Tibial artery (tissue), 4 donors: ENCODE data around the gene MYL3.

Source experiments
- DNase-seq, 2 donors: peaks; one replicate each; pipeline ENCODE4 v3.0.0-alpha.2; 2019
- H3K27ac ChIP-seq, 2 donors: fragments of 200-600 bp; sonication (generic) in 1 of 2; 1 replicate in 1 of 2; 2 replicates in 1 of 2; pipeline ENCODE4 v1.5.1; 2018 to 2019; ENCODE audit warnings: mild to moderate bottlenecking in 1 of 2
- H3K27me3 ChIP-seq, 2 donors: fragments of 200-600 bp; sonication (generic) in 1 of 2; one replicate each; pipeline versions ENCODE4 v1.5.1 to v1.6.0; 2016 to 2019
- H3K36me3 ChIP-seq, 3 donors: fragments of 200-600 bp; sonication (generic) in 2 of 3; one replicate each; pipeline ENCODE4 v1.5.1; 2016 to 2019; ENCODE audit warnings: mild to moderate bottlenecking in 2 of 3
- H3K4me1 ChIP-seq, 4 donors: fragments of 200-600 bp; sonication (generic) in 2 of 4; 1 replicate in 3 of 4; 2 replicates in 1 of 4; pipeline ENCODE4 v1.5.1; 2016 to 2019
- H3K4me3 ChIP-seq, 2 donors: fragments of 200-600 bp; sonication (generic) in 1 of 2; 1 replicate in 1 of 2; 2 replicates in 1 of 2; pipeline ENCODE4 v1.5.1; 2018 to 2019; ENCODE audit warnings: mild to moderate bottlenecking in 2 of 2
- H3K9me3 ChIP-seq, 3 donors: fragments of 200-600 bp; sonication (generic) in 1 of 3; one replicate each; pipeline ENCODE4 v1.5.1; 2016 to 2019
- intact Hi-C: fragments of 100-400 bp; cut with DNase I; formaldehyde crosslinking; loops from one replicate; pipeline ENCODE4 v1.15.0; 2023; ENCODE audit warnings: low total_unique reads
- TF ChIP-seq, protein P1 (sequence below), 2 experiments: fragments of 200-600 bp in 1 of 2; fragments of 450-650 bp in 1 of 2; IDR thresholded peaks; one replicate each; pipeline ENCODE4 v1.5.1; 2017 to 2019; ENCODE audit warnings: antibody characterized with exemption in 2 of 2, mild to moderate bottlenecking in 1 of 2, moderate library complexity in 1 of 2

The MYL3 gene

GRCh38 chr3:46876313-46877300 is 13.4 kb upstream of the MYL3 start:
- TF ChIP-seq, protein P1, sequence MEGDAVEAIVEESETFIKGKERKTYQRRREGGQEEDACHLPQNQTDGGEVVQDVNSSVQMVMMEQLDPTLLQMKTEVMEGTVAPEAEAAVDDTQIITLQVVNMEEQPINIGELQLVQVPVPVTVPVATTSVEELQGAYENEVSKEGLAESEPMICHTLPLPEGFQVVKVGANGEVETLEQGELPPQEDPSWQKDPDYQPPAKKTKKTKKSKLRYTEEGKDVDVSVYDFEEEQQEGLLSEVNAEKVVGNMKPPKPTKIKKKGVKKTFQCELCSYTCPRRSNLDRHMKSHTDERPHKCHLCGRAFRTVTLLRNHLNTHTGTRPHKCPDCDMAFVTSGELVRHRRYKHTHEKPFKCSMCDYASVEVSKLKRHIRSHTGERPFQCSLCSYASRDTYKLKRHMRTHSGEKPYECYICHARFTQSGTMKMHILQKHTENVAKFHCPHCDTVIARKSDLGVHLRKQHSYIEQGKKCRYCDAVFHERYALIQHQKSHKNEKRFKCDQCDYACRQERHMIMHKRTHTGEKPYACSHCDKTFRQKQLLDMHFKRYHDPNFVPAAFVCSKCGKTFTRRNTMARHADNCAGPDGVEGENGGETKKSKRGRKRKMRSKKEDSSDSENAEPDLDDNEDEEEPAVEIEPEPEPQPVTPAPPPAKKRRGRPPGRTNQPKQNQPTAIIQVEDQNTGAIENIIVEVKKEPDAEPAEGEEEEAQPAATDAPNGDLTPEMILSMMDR (IDR thresholded peaks at IDR 0.05) = no peak
- Histone ChIP-seq H3K4me3 (no peak overlapping the region), H3K27ac (peak overlapping the region; percentile 77 to 81), H3K36me3 (no peaks in the 10 kb centered on the region), H3K4me1 (peaks cover 0 to 56% (median 39%) of the 10 kb centered on the region in 4 donors), H3K27me3 (no peaks in the 10 kb centered on the region), H3K9me3 (no peaks in the 10 kb centered on the region)
- intact Hi-C loops = no loop called here
- no peak for DNase-seq

DNA sequence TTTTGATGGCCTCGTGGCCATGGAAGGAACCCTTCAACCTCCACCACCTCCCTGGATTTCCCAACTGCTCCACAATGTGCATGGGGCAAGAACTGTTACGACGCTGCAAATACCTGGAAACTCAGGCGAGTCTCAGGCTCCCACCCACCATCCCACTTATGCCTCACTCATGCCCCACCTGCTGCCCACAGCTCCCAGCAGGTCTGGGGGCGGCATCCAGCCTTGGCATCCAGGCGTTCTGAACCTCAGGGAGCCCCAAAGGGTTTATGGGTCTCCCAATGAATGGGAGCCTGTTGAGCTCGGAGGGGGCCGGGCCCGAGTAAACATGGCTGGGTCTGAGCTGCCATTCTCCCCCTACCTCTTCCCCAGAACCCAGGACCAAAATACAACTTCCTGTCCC is 12.3 kb upstream of the MYL3 start:
- intact Hi-C loops = no loop called here
- TF ChIP-seq, protein P1 (IDR thresholded peaks at IDR 0.05) = no peak
- Histone ChIP-seq H3K9me3 (no peaks in the 10 kb centered on the region), H3K27ac (peak overlapping the region; percentile 77 to 81), H3K4me1 (peaks cover 0 to 59% (median 43%) of the 10 kb centered on the region in 4 donors), H3K4me3 (no peak overlapping the region), H3K36me3 (no peaks in the 10 kb centered on the region), H3K27me3 (no peaks in the 10 kb centered on the region)
- DNase-seq = no peak

DNA sequence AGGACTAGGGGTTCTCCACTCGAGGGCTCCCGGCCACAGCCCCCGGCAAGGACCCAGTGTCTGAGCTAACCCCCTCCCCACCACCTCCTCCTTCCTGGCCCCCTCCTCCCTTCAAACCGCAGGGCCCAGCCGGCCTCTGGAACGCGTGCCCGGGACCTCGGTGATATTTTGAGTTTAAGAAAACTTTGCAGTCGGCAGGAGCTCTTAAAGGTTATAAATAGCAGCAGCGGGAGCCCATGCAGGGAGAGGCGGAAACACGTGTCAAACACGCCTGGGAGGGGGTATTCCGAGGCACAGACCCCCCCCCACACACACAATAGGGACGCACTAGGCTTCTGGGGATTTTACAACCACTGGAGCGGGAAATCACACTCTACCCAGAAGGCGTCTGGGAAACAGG is 11.2 kb upstream of the MYL3 start:
- intact Hi-C loops = no loop called here
- H3K4me3 ChIP-seq = no peak overlapping the region
- DNase-seq = peak in 1 of 2 donors; percentile 85
- TF ChIP-seq, protein P1 (IDR thresholded peaks at IDR 0.05) = no peak
- H3K27me3 ChIP-seq = no peaks in the 10 kb centered on the region
- H3K4me1 ChIP-seq = peaks cover 0 to 70% (median 50%) of the 10 kb centered on the region in 4 donors
- H3K27ac ChIP-seq = peak overlapping the region; percentile 77 to 81
- no peaks in the 10 kb centered on the region for H3K36me3 ChIP-seq
- no peaks in the 10 kb centered on the region for H3K9me3 ChIP-seq

DNA sequence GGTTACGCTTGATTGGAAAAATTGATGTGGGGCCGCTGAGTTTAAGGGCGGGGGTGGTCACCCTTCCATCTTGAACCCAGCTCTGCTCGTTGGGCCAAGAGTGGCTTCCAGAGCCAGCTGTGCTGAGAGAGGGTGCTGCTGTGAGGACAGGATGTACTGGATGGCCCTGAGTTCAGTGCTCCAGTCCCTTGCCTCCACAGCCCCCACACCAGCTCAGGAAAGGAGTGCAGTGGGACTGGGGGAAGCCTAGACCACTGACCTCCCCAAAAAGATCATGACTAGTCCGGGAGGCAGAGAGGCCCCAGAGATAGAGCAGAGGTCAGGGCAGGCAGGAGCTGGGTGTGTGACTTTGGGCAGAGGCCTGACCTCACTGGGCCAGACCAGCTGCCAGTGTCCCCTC is 10.3 kb upstream of the MYL3 start:
- Histone ChIP-seq H3K36me3 (no peaks in the 10 kb centered on the region), H3K27ac (peak overlapping the region; percentile 77 to 81), H3K27me3 (no peaks in the 10 kb centered on the region), H3K4me3 (no peak overlapping the region), H3K4me1 (peaks cover 0 to 72% (median 56%) of the 10 kb centered on the region in 4 donors), H3K9me3 (no peaks in the 10 kb centered on the region)
- TF ChIP-seq, protein P1 (IDR thresholded peaks at IDR 0.05) = no peak
- DNase-seq = no peak
- intact Hi-C loops = no loop called here

- peaks cover 4 to 89% (median 76%) of the 10 kb centered on the region in 4 donors for H3K4me1 ChIP-seq
- peak overlapping the region in 1 of 2 donors; percentile 81 for H3K27ac ChIP-seq
- no peak overlapping the region for H3K4me3 ChIP-seq
Measured at GRCh38 chr3:46871222-46871621, 8.0 kb upstream of the MYL3 start.

More at GRCh38 chr3:46871222-46871621, 8.0 kb upstream of the MYL3 start:
- intact Hi-C loops = no loop called here
- no peaks in the 10 kb centered on the region for H3K27me3 ChIP-seq
- no peaks in the 10 kb centered on the region for H3K36me3 ChIP-seq
- no peak for DNase-seq
- no peaks in the 10 kb centered on the region for H3K9me3 ChIP-seq
- TF ChIP-seq, protein P1 (IDR thresholded peaks at IDR 0.05) = no peak
